HEK293 (cell line): ENCODE measurements around the gene GAMT.
A peak's percentile ranks its signal among the peaks of the same experiment; 100 is the strongest.

Source experiments
- GFI1B ChIP-seq: fragments of 450-650 bp; formaldehyde crosslinking; IDR thresholded peaks from 2 replicates; pipeline ENCODE4 v1.5.1; 2016; ENCODE audit warnings: missing biosample characterization, missing genetic modification characterization
- HIC1 ChIP-seq: fragments of 450-650 bp; formaldehyde crosslinking; IDR thresholded peaks from 2 replicates; pipeline ENCODE4 v1.5.1; 2016; ENCODE audit warnings: missing biosample characterization, missing genetic modification characterization
- KLF9 ChIP-seq: fragments of 450-650 bp; formaldehyde crosslinking; IDR thresholded peaks from 2 replicates; pipeline ENCODE4 v1.5.1; 2016; ENCODE audit warnings: missing biosample characterization, missing genetic modification characterization, low read depth
- OVOL3 ChIP-seq: fragments of 450-650 bp; formaldehyde crosslinking; IDR thresholded peaks from 2 replicates; pipeline ENCODE4 v1.5.1; 2016; ENCODE audit warnings: missing biosample characterization, missing genetic modification characterization
- RBAK ChIP-seq: fragments of 450-650 bp; formaldehyde crosslinking; IDR thresholded peaks from 2 replicates; pipeline ENCODE4 v1.5.1; 2016; ENCODE audit warnings: missing biosample characterization, missing genetic modification characterization
- SCRT1 ChIP-seq: fragments of 450-650 bp; formaldehyde crosslinking; IDR thresholded peaks from 2 replicates; pipeline ENCODE4 v1.5.1; 2016; ENCODE audit warnings: missing biosample characterization, missing genetic modification characterization, borderline replicate concordance
- WT1 ChIP-seq: fragments of 450-650 bp; formaldehyde crosslinking; IDR thresholded peaks from 2 replicates; pipeline ENCODE4 v1.5.1; 2016; ENCODE audit warnings: missing biosample characterization, missing genetic modification characterization
- ZBTB1 ChIP-seq: fragments of 450-650 bp; formaldehyde crosslinking; IDR thresholded peaks from 2 replicates; pipeline ENCODE4 v1.5.1; 2016; ENCODE audit warnings: missing biosample characterization, missing genetic modification characterization
- ZNF114 ChIP-seq: fragments of 450-650 bp; formaldehyde crosslinking; IDR thresholded peaks from 2 replicates; pipeline ENCODE4 v1.5.0; 2017; ENCODE audit warnings: missing biosample characterization, missing genetic modification characterization
- ZNF18 ChIP-seq: fragments of 450-650 bp; formaldehyde crosslinking; IDR thresholded peaks from 2 replicates; pipeline ENCODE4 v1.5.1; 2016; ENCODE audit warnings: missing biosample characterization, missing genetic modification characterization
- ZNF292 ChIP-seq: fragments of 450-650 bp; formaldehyde crosslinking; IDR thresholded peaks from 2 replicates; pipeline ENCODE4 v1.5.1; 2016; ENCODE audit warnings: low read depth, missing biosample characterization, missing genetic modification characterization, borderline replicate concordance
- ZNF404 ChIP-seq: fragments of 450-650 bp; formaldehyde crosslinking; IDR thresholded peaks from 2 replicates; pipeline ENCODE4 v1.5.1; 2017; ENCODE audit warnings: missing biosample characterization, missing genetic modification characterization
- ZNF433 ChIP-seq: fragments of 450-650 bp; formaldehyde crosslinking; IDR thresholded peaks from 2 replicates; pipeline ENCODE4 v1.5.1; 2016; ENCODE audit warnings: missing biosample characterization, missing genetic modification characterization, low read depth
- ZNF571 ChIP-seq: fragments of 450-650 bp; formaldehyde crosslinking; IDR thresholded peaks from 2 replicates; pipeline ENCODE4 v1.5.0; 2017; ENCODE audit warnings: missing biosample characterization, missing genetic modification characterization
- ZNF624 ChIP-seq: fragments of 450-650 bp; formaldehyde crosslinking; IDR thresholded peaks from 2 replicates; pipeline ENCODE4 v1.5.1; 2017; ENCODE audit warnings: missing biosample characterization, missing genetic modification characterization
- ZNF660 ChIP-seq: fragments of 450-650 bp; IDR thresholded peaks from 2 replicates; pipeline ENCODE4 v1.5.1; 2018; ENCODE audit warnings: missing biosample characterization, mild to moderate bottlenecking, missing genetic modification characterization
- ZNF664 ChIP-seq: fragments of 450-650 bp; formaldehyde crosslinking; IDR thresholded peaks from 2 replicates; pipeline ENCODE4 v1.5.1; 2016; ENCODE audit warnings: missing biosample characterization, missing genetic modification characterization
- ZNF791 ChIP-seq: fragments of 450-650 bp; formaldehyde crosslinking; IDR thresholded peaks from 2 replicates; pipeline ENCODE4 v1.5.1; 2016; ENCODE audit warnings: missing biosample characterization, missing genetic modification characterization
- ZSCAN23 ChIP-seq: fragments of 450-650 bp; formaldehyde crosslinking; IDR thresholded peaks from 2 replicates; pipeline ENCODE4 v1.5.1; 2016; ENCODE audit warnings: missing biosample characterization, missing genetic modification characterization
- TF ChIP-seq, protein P1 (sequence below): fragments of 450-650 bp; formaldehyde crosslinking; IDR thresholded peaks from 2 replicates; pipeline ENCODE4 v1.5.1; 2017; ENCODE audit warnings: missing biosample characterization, missing genetic modification characterization
- TF ChIP-seq, protein P2 (sequence below): fragments of 450-650 bp; formaldehyde crosslinking; IDR thresholded peaks from 2 replicates; pipeline ENCODE4 v1.5.1; 2016; ENCODE audit warnings: missing biosample characterization, missing genetic modification characterization

The GAMT gene

DNA sequence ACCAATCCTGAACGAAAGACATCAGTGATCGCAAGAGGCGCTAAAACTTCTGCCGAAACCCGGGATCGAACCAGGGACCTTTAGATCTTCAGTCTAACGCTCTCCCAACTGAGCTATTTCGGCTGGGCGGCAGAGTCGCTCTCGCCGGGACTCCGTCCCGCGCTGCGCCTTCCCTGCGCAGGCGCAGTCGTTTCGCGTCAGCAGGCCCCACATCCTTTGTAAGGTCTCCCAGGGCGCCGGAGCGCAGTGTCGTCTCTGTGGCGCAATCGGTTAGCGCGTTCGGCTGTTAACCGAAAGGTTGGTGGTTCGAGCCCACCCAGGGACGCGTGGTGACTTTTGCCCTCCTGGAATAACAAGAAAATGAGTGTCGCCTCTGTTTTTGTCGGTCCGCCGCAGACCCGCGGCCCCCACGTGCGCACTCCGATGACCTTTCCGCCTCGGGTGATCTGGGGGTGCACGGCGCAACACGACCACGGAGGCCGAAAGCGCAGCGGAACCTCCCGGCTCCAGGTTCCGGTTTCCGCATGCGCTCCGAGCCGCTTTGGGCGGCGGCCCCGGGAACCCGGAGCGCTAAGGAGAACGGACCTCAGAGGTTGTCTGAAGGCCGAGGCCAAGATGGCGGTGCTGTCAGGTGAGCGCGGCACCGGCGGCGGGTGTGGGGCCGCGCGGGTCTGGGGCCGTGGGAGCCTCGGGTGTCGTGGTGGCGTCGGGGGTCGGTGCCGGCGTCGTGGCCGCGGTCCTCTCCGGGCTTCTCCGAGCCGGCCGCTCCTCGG lies 17.8 kb downstream of the GAMT start, which contains the start of gene NDUFS7 (continued):
- peak; percentile 99 for TF ChIP-seq ZSCAN23 (tag by site-specific recombination)
- TF ChIP-seq ZBTB1: peak; percentile 95
- no peak; the same call in 1 of the 2 replicates for TF ChIP-seq ZNF114 (tag by site-specific recombination)
- TF ChIP-seq, protein P1, sequence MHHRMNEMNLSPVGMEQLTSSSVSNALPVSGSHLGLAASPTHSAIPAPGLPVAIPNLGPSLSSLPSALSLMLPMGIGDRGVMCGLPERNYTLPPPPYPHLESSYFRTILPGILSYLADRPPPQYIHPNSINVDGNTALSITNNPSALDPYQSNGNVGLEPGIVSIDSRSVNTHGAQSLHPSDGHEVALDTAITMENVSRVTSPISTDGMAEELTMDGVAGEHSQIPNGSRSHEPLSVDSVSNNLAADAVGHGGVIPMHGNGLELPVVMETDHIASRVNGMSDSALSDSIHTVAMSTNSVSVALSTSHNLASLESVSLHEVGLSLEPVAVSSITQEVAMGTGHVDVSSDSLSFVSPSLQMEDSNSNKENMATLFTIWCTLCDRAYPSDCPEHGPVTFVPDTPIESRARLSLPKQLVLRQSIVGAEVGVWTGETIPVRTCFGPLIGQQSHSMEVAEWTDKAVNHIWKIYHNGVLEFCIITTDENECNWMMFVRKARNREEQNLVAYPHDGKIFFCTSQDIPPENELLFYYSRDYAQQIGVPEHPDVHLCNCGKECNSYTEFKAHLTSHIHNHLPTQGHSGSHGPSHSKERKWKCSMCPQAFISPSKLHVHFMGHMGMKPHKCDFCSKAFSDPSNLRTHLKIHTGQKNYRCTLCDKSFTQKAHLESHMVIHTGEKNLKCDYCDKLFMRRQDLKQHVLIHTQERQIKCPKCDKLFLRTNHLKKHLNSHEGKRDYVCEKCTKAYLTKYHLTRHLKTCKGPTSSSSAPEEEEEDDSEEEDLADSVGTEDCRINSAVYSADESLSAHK (tag by site-specific recombination): peak; percentile 90
- TF ChIP-seq OVOL3 (tag by site-specific recombination): peak; percentile 96
- TF ChIP-seq, protein P2, sequence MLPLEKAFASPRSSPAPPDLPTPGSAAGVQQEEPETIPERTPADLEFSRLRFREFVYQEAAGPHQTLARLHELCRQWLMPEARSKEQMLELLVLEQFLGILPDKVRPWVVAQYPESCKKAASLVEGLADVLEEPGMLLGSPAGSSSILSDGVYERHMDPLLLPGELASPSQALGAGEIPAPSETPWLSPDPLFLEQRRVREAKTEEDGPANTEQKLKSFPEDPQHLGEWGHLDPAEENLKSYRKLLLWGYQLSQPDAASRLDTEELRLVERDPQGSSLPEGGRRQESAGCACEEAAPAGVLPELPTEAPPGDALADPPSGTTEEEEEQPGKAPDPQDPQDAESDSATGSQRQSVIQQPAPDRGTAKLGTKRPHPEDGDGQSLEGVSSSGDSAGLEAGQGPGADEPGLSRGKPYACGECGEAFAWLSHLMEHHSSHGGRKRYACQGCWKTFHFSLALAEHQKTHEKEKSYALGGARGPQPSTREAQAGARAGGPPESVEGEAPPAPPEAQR: peak; percentile 99
- TF ChIP-seq GFI1B: peak; percentile 78; the same call in 1 of the 2 replicates
- peak; percentile 99 for TF ChIP-seq ZNF660 (tag by site-specific recombination)
- peak; percentile 66 for TF ChIP-seq WT1 (tag by site-specific recombination)
- TF ChIP-seq HIC1 (tag by site-specific recombination): peak; percentile 76
- TF ChIP-seq RBAK (tag by site-specific recombination): no peak
- peak; percentile 77 for TF ChIP-seq ZNF18 (tag by site-specific recombination)
- TF ChIP-seq SCRT1 (tag by site-specific recombination): peak; percentile 55; the same call in 1 of the 2 replicates
- no peak for TF ChIP-seq ZNF571 (tag by site-specific recombination)
- peak; percentile 71; the same call in 1 of the 2 replicates for TF ChIP-seq KLF9 (tag by site-specific recombination)
- TF ChIP-seq ZNF433: no peak
- TF ChIP-seq ZNF664 (tag by site-specific recombination): peak; percentile 92
- TF ChIP-seq ZNF404 (tag by site-specific recombination): peak; percentile 66; the same call in 1 of the 2 replicates
- no peak for TF ChIP-seq ZNF624
- no peak for TF ChIP-seq ZNF292 (tag by site-specific recombination)
- TF ChIP-seq ZNF791 (tag by site-specific recombination): no peak
